Measurements from ENCODE around the gene INHBE.
A peak's percentile ranks its signal among the peaks of the same experiment; 100 is the strongest.

The INHBE gene

GRCh38 chr12:57456145-57456700 is 1.1 kb downstream of the INHBE start (continued):
- TF ChIP-seq ELK4 (IDR thresholded peaks at IDR 0.05; ENCODE audit: borderline replicate concordance, low read depth, low read length) (no peak), YY1 (tag by site-specific recombination; IDR thresholded peaks at IDR 0.05) (no peak), ZNF544 (tag by site-specific recombination; IDR thresholded peaks at IDR 0.05) (no peak), ZNF645 (tag by site-specific recombination; IDR thresholded peaks at IDR 0.05) (0 out of 2 replicates have a peak, but pooled peaks have one; percentile 49), ZNF341 (tag by site-specific recombination; IDR thresholded peaks at IDR 0.05; ENCODE audit: low read depth) (no peak), MEIS1 (CRISPR knock-in tag; IDR thresholded peaks at IDR 0.05; ENCODE audit: borderline replicate concordance) (no peak), ZNF362 (tag by site-specific recombination; IDR thresholded peaks at IDR 0.05) (no peak), PRDM4 (tag by site-specific recombination; IDR thresholded peaks at IDR 0.05) (no peak; the same call in 1 of the 2 replicates), ZBTB1 (tag by site-specific recombination; IDR thresholded peaks at IDR 0.05) (no peak), ZBTB17 (tag by site-specific recombination; IDR thresholded peaks at IDR 0.05) (0 out of 2 replicates have a peak, but pooled peaks have one; percentile 63), ZNF777 (tag by site-specific recombination; IDR thresholded peaks at IDR 0.05; ENCODE audit: borderline replicate concordance) (no peak), ZBTB44 (tag by site-specific recombination; IDR thresholded peaks at IDR 0.05) (no peak), BCL11A (tag by site-specific recombination; IDR thresholded peaks at IDR 0.05; ENCODE audit: low read depth) (no peak), ZNF596 (tag by site-specific recombination; IDR thresholded peaks at IDR 0.05) (no peak), ZNF148 (tag by site-specific recombination; IDR thresholded peaks at IDR 0.05; ENCODE audit: borderline replicate concordance) (no peak), ZNF366 (tag by site-specific recombination; conservative IDR thresholded peaks at IDR 0.05) (peak; percentile 34; the same call in 1 of the 2 replicates), ZNF610 (tag by site-specific recombination; IDR thresholded peaks at IDR 0.05; ENCODE audit: borderline replicate concordance) (no peak), PBX3 (CRISPR knock-in tag; IDR thresholded peaks at IDR 0.05) (no peak), ZNF580 (tag by site-specific recombination; IDR thresholded peaks at IDR 0.05) (no peak), SP2 (tag by site-specific recombination; IDR thresholded peaks at IDR 0.05) (no peak), SCRT2 (tag by site-specific recombination; IDR thresholded peaks at IDR 0.05) (no peak), HOXD13 (CRISPR knock-in tag; IDR thresholded peaks at IDR 0.05; ENCODE audit: borderline replicate concordance) (no peak), ZNF660 (tag by site-specific recombination; IDR thresholded peaks at IDR 0.05) (no peak; the same call in 1 of the 2 replicates), KLF1 (tag by site-specific recombination; IDR thresholded peaks at IDR 0.05) (0 out of 2 replicates have a peak, but pooled peaks have one; percentile 16), ZNF704 (tag by site-specific recombination; IDR thresholded peaks at IDR 0.05) (no peak)

Measured in HEK293 (cell line).